HG03439 (cell line): ENCODE data around the gene RALGPS1.

Source experiments
- ATAC-seq: cut with Tn5 transposase; IDR thresholded peaks from one replicate; pipeline ENCODE4 v1.9.1; 2021; ENCODE audit warnings: mild to moderate bottlenecking, moderate library complexity; ENCODE audit not compliant: unreplicated experiment

Gene RALGPS1

DNA sequence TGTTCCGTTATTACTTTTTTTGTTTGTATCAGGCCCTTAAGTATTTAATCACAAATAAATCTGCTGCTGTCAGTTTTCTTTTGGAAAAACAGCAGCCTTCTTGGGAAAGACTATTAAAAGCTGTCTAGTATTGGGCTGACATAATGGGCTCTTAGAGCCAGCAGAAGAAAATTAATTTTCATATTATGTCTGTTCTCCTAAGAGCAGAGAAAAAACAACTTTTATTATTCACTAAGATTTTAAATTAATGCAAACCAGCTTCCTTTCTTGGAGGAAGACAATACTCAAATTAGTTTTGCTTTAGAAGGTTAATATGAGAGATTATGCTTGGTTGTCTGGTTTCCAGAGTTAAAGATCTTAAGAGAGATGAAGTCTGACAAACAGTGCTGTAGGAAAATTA, 319.4 kb downstream of the RALGPS1 start:
- ATAC-seq: no peak

DNA sequence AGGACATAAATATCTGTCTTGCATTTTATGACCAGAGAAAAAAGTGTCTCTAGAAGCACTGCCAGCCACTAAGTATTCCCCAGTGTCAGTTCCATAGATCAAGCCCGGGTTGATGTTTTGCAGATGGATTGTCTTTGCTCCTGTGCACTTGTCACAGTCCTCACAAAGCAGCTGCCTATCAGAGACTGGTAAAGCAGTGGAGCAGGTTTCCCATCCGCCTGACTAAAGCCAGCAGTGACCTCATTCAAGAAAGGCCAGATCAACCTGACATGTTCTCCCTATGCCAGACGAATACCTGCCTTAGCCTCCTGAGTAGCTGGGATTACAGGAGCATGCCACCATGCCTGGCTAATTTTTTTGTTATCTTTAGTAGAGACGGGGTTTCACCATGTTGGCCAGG, 323.2 kb downstream of the RALGPS1 start:
- no peak for ATAC-seq

DNA sequence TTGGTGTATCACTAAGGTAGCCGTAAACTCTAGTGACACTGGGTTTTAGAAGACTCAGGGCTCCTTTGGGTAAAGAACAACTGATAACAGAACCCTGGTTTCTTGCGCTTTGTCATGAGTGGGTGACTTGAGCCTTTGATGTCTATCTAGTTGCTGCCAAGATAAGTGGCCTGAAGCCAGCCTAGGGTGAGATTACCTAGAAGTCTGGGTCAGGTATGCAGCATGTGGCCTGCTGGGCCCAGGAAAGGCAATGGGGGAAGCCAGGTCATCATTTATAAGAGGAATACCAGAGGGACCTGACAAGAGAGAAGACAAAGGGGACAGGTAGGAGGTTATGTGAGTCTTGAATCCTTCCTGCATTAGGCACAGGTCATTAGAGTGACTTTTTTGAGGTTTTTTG, 326.8 kb downstream of the RALGPS1 start:
- no peak for ATAC-seq

DNA sequence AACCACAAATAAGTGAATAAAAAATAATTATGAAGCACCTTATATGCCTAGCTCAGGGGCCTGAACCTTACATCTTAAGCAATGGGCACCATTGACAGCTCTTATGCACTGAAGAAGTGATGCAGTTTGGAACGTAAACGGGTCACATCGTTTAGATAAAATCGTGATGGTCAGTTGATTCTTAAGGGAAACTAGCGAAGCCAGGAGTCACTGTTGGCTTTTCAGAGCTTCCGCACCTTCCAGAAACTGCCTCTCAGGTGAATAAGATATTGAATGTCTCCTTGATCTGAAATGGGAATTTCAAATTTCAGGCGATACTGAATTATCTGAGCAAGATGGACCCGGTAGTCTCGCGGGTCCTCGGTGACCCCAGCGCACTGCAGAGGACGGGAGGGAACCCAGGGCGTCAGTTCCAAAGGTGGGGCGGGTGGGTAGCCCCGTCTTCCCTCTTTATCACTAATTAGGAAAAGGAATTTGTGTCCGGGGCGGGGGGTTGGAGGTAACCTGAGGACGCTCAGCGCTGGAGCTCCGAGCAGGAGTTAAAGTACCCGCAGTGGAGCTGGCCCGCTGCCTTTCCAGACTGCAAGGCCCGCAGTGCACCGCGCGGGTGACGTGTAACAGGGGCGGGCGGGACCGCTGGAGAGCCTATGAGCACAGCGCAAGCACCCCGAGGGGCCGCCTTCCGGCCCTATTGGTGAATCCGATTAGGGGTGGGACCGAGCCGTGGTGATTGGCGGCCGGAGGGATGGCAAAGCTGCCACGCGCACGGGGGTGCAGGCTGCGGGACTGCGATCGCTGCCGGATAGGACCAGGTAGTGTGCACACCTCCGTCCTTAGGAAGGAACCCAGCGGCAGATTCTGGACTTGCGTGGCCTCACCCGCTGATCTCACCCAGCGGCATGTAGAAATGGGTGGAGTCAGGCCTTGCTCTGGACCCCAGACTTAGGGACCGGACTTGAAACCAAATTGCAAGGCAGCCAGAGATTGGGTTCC, 330.3 kb downstream of the RALGPS1 start:
- ATAC-seq: peak; percentile 99

DNA sequence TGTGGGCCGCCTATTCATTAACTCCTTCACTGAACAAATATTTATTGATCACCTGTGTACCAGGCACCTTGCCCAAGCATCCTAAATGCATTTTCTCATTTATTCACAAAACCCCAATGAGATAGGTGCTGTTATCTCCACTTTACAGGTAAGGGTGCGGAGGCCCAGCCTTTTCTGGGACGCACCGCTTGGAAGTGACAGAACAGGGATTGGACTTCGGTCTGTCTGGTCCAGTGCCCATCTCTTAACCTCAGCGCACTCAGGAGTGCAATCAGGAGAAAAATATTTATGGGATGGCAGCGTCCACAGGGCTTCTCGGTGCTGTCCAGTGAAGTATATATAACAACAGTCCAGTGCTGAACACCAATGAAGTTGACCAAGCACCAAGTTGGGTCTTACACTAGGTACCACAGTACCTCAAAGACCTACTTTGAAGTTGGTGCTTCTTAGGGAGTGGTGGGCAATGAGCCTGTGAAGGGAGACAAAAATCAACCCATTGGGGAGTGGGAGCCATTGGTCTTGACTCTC, 331.1 kb downstream of the RALGPS1 start:
- no peak for ATAC-seq

DNA sequence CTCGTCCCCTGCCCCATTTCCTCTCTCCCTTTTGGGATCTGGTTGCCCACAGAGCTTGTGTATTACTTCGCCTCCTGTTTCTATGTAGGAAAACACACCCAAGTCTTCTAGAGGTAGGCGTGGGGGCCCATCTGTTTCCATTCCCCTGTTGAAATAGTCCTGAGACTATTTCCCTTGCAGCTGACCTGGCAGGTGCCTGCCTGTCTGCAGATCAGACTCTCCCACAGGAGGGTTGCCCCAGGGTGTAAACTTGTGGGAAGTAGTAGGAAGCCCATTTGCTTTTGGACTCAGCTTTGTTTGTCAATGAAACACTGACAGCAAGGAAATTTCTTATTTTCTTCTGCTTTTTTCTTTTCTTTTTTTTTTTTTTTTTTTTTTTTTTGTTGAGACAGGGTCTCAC, 333.7 kb downstream of the RALGPS1 start:
- ATAC-seq: no peak

DNA sequence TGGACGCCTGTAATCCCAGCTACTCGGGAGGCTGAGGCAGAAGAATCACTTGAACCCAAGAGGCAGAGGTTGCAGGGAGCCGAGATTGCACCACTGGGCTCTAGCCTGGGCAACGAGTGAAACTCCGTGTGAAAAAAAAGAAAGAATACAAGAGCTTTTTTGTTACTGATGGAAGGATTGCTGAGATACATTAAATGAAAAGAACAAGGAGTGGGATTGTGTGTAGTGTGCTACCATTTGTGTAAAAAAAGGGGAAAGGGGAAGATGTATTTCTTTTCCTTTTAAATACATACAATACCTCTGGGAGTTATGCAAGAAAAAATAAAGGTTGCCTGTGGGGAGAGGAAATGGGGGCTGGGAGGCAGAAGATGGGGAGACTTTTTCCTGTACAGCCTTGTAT, 335.3 kb downstream of the RALGPS1 start:
- no peak for ATAC-seq

DNA sequence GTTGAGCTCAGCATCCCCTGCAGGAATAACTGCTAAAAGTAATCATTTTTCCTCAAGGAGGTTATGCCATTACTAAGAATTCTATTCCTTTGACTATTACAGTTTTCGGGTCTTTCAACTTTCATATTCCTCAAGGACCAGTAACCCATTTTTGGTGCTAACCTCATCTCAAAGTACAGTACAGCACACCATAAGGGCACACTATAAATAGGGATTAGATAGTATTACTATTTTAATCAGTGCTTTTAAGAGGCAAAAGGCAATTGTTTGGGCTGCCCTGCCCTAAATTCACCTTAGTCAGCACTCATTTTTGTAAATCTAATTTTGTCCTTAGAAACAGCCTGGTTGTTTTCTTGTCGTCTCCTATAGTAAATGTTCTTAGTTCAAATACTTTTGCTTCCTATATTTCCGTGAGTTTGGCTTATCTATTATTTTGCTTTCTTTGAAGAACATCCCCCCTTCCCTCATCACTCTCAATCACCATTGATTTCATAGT, 336.4 kb downstream of the RALGPS1 start:
- no peak for ATAC-seq

DNA sequence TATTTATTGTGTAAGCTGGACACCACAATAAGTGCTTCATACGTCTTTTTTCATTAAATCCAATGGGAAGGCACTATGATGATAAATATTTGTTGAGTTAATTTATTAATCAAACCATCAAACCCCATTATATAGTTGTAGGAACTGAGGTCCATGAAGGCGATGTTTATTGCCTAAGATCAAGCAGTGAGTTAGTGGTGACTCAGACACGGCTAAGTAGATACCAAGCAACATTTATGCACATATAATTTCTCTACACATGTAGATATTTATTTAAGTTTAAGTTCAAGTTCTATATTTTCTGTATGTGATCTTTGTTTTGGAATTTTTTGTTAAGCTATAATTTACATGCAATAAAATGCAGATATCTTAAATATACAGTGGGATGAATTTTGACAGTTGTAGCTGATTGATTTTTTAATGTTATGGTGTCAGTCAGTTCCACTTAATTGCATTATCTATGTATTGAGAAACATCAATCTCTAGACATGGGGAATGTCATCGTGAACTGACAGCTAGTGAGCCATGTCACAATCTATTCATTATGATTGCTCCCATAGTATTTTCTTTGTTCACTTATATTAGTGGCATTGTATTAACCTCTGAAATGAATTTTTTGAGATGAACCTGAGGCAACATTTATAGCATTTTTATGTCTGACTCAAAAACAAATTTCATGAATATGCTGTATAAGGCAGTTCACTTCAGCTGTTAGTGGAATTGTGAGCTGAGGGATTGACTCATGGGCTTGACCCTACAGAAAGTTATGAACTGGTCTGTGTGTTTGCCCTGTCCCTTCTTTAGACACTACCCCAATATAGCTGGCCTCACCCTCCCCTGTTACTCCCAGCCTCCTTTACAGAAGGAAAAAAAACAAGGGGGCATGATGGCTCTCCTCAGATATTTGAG, 338.1 kb downstream of the RALGPS1 start:
- no peak for ATAC-seq

DNA sequence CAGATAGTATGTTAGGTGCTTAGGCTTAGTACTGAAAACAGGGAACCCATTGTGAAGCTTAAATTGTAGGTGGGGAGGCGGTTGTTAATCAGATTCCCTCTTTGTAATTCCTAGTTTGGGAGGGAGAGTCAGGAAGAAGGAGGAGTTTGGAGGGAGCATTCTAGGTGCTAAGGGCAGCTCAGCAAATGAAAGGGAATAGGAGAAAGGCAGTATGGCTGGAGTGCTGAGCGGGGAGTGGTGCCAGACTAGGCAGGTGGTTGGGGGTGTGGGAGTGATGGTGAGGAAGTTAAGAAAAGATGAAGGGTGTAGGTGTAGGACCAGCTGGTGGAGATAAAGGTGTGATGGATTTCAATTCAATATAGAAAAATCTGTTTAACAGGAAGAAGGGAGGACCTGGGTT, 338.9 kb downstream of the RALGPS1 start:
- ATAC-seq: no peak

DNA sequence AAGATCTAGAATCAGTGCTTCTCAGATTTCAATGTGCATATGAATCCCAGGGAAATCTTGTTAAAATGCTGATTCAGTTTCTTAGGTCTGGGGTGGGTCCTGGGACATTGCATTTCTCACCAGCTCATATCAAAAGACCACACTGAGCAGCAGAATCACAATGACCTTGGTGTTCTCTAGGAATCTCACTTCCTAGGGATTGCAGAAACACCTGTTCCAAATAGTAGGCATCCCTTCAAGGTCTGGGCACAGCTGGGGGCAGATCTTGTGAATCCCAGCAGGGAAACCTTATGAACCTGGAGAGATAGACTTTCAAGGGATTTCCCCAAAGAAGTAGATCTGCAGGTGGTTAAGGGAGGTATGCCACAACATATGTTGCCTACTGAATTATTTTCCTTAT, 341.1 kb downstream of the RALGPS1 start:
- ATAC-seq: no peak

DNA sequence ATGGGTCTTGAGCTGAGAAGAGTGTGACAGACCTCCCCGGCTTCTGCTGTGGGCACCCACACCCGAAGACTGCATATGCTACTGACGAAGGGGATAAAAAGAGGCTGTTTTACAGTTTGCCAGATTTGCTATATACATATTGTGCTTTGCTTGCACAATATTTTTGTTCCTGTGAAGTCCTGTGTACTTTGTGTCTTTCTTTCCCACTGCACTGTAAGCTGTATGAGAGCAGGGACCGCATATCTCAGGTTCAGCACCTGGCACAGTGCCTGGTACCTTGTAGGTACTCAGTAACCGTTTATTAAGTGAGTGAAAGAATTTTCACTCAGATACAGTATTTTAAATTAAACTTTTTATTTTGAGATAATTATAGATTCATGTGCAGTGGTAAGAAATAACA, 341.7 kb downstream of the RALGPS1 start:
- no peak for ATAC-seq

DNA sequence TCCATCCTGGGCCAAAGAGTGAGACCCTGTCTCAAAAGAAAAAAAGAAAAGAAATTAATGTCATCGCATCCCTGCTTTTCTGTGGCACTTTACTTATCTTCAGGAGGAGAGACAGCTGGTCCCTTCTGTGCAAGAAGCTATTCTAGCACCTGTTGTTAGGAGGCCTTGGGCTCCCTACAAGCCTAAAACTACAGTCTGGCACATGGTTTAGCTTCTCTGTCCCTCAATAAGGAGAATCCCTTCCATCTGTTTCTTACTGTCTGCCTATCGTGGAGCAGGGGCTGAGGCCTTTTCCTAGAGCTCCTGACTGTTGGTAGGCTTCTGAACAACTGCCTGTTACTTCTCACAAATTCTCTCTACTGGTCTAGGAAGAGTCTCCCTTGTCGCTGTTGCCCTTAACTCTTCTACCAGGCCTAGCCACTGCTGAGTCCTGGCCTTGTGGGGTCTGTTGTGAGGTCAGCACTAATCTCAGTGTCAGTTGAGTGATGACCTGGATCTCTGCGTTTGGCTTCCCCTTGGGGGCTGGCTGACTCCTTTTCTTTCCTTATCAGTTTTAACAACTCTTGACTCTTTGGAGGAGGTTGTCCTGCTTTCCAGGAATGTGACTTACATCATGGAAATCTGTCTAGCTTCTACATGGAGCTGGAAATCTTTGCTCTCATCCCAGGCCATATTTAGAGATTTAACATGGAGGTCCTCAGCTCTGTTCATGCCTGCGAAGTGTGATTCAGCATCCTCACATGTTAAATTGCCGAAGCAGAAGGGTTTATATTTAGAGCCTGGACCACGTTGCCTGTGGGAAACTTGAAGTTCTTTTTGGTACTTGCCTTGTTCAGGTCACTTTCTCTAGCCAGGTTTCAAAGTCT, 344.3 kb downstream of the RALGPS1 start:
- no peak for ATAC-seq

DNA sequence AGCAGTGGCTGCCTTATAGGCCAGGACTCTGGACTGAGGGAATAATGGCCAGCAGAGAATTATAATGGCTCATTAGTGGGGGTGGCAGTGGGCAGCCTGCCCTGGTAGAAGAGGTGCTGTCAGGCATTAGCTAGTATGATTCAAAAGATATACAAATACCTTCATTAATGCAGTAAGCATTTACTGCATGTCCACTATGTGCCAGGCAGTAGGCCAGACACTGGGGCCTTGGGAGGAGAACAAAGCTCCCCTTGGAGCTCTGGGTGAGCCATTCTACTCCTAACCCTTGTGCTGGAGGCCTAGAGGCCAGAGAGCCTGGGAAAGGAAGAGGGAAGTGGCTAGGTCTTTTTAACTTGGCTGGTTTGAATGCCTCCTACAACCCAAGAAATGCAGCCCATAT, 348.0 kb downstream of the RALGPS1 start:
- ATAC-seq: no peak

DNA sequence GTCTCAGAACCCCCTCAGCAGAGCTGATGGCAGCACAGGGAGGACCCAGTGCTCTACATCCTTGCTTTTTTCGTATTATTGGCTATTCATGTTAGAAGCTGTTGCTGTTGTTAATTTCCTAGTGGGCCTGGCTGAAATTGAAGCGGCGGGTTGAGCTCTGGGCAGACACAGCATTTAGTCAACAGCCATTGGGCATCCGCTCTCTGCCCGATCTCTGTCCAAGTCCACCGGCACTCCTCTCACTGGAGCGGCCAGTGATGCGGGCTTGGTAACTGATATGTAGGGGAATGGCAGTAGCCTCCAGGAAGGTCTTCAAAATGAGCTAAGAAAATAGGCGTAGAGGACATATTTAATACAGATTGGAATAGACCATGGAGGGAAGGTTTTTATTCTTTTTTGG, 348.7 kb downstream of the RALGPS1 start:
- no peak for ATAC-seq

DNA sequence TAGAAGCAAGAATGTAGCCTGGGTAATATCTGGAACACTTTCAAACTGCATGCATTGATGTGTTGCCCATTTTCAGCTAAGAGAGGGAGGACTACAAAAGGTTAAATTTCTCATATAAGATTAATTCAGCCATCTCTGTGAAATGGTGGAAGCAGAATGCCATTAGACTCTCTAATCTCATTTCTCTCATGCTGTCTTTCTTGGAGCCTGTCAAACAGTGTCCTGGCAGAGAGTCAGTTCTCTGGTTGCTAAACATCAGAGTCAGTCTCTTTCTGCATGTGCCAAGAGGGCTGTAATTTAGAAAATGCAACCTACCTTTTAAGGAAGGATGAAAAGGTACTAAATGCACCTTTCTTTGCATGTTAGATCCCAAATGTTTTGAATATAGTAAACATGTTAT, 349.1 kb downstream of the RALGPS1 start:
- no peak for ATAC-seq

DNA sequence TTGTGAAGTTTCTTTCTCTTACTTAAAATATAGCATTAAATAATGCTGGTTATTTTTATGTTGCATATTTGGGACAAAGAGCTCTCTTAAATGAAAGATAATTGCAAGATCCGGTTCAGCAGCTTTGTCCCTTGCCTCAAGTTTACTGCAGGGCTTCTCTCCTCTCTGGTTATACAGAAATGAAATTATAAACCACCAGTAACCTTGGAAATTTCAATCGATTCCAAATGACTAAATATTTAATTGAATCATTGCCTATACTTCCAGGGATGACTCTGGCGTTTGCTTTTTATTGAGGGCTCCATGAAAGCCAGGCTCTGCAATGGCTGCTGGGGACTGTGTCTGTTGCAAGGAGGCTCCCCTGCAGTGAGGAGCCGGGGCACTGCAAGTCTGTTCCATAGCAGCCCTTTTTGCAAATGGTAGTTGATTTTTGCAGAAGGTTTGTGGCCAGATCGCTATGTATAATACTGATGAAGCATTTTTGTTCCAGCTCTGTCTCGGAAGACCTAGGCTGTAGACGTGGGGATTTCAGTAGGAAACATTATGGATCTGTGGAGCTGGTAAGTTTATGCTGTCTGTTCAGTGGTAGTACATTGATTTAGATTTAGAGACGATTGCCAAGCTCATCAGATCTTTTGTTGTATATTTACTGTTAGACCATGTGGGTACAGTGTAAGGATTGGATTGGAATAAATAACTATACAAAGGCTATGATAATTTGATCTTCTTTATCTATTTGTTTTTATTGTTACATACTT, 350.1 kb downstream of the RALGPS1 start, which contains the start of gene GARNL3:
Gene GARNL3, plus strand, starts transcription at position 313 of the 758 bp plus-strand sequence. Its CDS starts 104 bp downstream, at position 417.
- ATAC-seq: no peak

DNA sequence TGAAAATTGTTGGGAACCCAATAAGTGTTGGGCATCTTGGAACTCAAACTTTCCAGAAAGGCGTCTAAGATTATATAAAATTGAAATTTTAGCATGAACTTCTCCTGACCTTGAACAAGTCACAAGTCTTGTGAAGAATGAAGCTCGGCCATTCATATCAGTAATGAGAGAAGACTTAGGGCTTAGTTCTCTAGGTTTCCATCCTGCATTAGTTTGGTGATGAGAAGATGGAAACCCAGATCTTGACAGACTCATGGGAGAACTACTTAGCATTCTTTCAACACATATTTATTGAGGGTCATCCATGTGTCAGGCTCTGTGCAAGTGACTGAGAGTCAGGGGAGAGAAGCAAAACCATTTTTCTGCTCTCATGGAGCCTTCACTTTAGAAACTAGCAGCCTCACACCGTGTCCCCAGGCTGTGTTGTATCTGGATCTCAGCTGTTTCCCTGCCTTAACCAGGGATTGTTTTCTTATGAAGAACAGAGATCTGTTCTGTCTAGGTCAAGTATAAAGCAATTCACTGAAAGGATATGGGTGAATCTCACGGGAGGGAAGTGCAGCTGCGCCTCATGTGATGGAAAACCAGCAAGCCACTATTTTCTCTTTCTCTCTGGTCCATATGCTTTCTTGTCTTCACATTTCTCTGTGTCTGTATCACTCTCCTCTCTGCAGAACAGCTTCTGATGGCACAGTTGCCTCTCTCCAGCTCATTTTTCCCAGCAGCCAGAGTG, 353.4 kb downstream of the RALGPS1 start:
- ATAC-seq: no peak

DNA sequence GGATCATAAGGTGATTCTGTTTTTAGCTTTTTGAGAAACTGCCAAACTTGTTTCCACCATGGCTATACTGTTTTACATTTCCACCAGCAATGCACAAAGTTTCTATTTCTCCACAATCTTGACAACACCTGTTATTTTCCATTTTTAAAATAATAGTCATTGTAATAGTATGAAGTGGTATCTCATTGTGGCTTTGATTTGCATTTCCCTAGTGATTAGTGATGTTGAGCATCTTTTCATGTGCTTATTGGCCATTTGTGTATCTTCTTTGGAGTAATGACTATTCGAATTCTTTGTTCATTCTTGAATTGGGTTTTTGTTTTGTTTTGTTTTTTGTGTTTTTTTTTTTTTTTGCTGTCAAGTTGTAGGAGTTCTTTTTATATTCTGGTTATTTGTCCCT, 354.9 kb downstream of the RALGPS1 start:
- ATAC-seq: no peak
